C1 segment of cervical spinal cord (tissue), 14 donors: ENCODE results near the gene FMNL3.
"Not testable (repeated sequence)": the region's sequence is repeated elsewhere in the genome, so short reads cannot be mapped to it uniquely, and the experiment has no call there.

Experiments
- DNase-seq, 14 donors: peaks; one replicate each; lab custom pipeline; 2025; lab: John Stamatoyannopoulos, UW

The FMNL3 gene

GRCh38 chr12:49707128-49707811 lies at the start of gene FMNL3:
FMNL3 (minus strand) TSS chr12:49707405; CDS start chr12:49707180, 225 bp downstream.
- DNase-seq = peak; percentile 49 to 97 (median 94)

DNA sequence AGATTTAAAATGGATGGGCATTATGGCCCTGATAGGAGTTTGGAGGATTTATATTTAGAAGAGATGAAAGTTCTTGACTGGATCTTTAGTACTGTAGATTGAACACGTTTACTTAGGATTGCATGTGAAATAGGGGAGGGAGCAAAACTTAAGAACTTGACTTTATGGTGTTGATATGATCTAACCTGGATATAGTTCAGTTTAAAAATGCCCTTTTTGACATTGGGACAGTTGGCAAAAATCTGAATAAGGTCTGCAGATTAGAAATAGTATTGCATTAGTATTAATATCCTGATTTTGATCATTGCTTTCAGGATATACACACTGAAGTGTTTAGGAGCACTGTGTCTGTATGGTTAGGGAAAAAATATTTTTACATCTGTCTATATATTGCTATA lies 43.8 kb upstream of the FMNL3 start:
- DNase-seq = no peak

DNA sequence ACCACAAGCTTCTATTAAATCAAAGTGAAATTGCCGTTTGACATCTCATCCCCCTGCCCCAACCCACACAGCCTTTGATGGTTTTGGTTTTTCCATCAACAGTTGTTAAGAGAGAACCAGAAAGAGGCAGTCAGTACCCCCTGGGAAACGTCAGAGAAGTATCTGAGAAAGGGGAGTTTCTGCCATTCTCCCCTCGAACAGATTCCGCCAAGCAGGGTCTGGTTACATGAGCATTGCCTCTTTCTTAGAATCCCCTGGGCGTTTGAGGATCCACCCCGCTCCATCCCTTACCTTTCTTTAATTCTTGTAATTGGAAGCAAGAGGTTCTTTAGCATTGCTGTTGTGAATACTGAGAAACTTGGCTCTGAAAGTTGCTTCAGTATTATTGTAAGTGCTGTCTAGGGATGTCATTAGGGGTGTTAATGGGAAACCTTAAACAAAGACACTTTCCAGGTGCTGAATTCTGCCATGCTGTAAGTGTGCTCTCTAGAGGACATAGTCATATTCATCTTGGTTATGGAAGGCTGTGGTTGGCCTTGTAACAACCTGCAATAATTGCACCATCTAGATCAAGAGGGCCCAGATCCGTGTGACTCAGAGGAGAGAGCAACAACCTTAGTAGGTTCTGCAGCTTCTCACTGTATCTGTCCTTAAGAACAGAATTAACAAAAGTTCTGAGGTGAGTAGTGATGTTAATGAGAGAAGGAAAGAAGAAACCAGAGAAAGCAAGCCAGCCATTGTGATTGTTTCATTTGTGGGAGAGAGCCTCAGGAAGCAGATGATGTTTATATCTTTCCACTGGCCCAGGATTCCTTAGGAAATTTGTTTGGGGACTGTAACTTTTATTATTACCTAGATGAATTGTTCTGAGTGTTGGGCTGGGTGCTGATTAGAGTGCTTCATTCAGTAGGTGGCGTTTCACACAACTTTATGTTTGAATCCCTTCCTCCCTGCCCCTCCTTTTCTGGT lies 43.1 kb upstream of the FMNL3 start:
- no peak for DNase-seq

DNA sequence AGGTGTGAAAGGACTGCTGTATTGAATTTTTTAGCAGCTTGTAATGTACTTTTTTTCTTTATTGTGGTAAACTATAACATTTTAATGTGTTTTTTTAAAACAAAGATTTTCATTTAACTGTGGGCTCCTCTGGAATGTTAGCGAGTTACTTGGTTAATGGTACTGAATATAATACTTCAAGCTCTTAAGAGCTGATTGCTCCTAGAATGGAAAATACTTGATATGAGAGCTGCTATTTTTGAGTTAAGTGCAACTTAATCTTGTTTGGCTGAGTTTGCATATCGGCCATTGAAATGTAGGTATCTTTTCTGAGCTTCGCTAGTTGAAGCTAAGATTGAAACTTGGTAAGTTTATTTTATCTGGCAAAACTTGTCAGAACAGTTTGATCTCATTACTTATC lies 41.6 kb upstream of the FMNL3 start:
- no peak for DNase-seq

GRCh38 chr12:49748306-49748705 lies 41.1 kb upstream of the FMNL3 start:
- DNase-seq = no peak

GRCh38 chr12:49744363-49744885 lies 37.2 kb upstream of the FMNL3 start:
- DNase-seq = no peak

DNA sequence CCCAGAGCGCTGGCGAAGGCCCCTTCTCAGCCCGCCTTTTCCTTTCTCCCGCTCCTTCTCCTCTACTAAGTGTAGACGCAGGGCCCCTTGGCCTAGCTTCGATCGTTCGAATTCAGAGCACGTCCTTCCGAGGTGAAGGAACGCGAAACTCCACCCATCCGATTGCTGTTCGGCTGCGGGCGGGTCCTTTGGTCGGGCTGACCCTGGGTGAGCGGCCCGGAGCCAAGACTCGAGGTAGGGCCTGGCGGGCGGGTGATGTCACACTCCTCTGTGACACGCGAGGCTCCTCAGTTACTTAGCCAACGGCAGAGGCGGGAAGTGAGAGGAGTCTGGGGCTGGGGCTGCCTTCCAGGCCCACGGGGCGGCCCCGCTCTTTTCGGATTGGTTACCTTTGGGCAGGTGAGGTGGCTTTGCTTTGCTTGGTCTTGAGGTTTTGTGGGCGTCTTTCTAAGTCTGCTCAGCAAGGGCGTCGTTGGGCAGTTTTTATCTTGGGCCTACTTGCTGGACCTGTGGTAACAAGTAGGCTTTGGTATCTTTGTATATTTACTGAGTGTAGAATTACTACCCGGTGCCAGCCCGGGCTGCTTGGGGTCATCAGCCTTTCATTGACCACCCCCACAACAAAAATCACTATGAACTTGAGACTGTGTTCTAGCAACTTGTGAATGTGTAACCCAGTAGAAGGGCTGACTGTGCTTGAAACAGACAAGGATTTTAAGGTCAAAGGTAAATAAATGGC lies 34.8 kb upstream of the FMNL3 start:
- peak in 9 of 14 donors; percentile 39 to 89 (median 78) for DNase-seq

- peak; percentile 86 to 100 (median 98) for DNase-seq
These were observed 34.0 kb upstream of the FMNL3 start, which contains the start of gene TMBIM6 for GRCh38 chr12:49740930-49741881. TMBIM6 (plus strand) TSS chr12:49741557; CDS start chr12:49752494, 10,937 bp downstream.

DNA sequence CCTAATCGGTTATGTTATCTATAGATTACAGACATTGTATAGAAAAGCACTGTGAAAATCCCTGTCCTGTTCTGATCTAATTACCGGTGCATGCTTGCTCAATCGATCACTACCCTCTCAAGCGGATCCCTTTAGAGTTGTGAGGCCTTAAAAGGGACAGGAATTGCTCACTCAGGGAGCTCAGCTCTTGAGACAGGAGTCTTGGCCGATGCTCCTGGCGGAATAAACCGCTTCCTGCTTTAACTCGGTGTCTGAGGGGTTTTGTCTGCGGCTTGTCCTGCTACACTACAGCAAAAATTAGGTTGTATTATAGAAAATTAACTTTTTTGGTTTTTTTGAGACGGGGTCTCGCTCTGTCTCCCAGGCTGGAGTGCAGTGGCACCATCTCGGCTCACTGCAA lies 33.1 kb upstream of the FMNL3 start:
- not testable (repeated sequence) for DNase-seq

DNA sequence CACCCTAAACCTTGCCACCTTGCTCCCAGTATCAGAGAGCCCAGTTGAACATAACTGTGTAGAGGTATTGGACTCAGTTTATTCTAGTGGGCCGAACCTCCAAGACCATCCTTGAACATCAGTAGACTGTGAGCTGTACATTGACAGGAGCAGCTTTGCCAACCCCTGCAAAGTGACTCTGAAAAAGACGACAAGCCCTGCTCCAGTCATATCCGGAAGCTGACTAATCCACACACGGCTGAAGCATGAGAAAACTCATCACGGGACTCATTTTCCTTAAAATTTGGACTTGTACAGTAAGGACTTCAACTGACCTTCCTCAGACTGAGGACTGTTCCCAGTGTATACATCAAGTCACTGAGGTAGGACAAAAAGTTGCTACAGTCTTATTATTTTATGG lies 31.5 kb upstream of the FMNL3 start:
- not testable (repeated sequence) for DNase-seq

GRCh38 chr12:49734900-49735299 lies 27.7 kb upstream of the FMNL3 start:
- DNase-seq = not testable (repeated sequence)

GRCh38 chr12:49733219-49734017 lies 26.2 kb upstream of the FMNL3 start:
- no peak for DNase-seq

- no peak for DNase-seq
These were observed 23.4 kb upstream of the FMNL3 start for GRCh38 chr12:49730568-49731101.

DNA sequence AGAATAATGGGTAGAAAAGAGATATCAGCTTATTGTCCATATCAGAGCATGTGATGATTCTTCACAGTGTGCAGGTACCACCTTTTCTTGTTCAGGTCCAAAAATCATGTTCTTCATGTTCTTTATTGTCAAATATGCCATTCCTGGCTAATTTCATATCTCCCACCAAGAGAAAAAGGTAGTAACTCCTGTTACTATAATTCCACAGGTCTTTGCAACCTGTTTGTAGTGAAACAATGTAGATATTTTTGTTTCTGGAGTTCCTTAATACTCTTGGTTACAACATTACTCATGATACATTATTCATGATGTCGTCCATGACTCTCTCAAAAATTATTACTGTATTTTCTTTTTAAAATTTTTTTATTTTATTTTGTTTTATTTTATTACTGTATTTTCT lies 22.8 kb upstream of the FMNL3 start:
- no peak for DNase-seq

- DNase-seq = no peak
These were observed 21.2 kb upstream of the FMNL3 start for GRCh38 chr12:49728446-49728845.

DNA sequence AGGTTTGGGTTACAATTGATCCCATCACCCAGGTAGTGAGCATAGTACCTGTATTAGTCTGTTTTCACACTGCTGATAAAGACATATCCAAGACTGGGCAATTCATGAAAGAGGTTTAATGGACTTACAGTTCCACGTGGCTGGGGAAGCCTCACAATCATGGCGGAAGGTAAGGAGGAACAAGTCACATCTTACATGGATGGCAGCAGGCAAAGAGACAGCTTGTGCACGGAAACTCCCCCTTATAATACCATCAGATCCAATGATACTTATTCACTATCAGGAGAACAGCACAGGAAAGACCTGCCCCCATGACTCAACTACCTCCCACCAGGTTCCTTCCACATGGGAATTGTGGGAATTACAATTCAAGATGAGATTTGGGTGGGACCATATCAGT lies 14.2 kb upstream of the FMNL3 start:
- not testable (repeated sequence) for DNase-seq

GRCh38 chr12:49720214-49720613 lies 13.0 kb upstream of the FMNL3 start:
- DNase-seq = no peak

DNA sequence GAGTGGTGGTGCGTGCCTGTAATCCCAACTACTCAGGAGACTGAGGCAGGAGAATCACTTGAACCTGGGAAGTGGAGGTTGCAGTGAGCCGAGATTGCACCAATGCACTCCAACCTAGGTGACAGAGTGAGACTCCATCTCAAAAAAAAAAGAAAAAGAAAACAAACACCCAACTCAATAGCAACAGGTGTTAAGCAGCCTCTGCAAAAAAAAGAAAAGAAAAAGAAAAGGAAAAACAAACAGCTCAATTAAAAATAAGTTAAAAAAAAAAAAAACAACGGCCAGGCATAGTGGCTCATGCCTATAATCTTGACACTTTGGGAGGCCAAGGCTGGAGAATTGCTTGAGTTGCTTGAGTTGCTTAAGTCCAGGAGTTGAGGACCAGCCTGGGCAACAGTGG lies 10.6 kb upstream of the FMNL3 start:
- not testable (repeated sequence) for DNase-seq

DNA sequence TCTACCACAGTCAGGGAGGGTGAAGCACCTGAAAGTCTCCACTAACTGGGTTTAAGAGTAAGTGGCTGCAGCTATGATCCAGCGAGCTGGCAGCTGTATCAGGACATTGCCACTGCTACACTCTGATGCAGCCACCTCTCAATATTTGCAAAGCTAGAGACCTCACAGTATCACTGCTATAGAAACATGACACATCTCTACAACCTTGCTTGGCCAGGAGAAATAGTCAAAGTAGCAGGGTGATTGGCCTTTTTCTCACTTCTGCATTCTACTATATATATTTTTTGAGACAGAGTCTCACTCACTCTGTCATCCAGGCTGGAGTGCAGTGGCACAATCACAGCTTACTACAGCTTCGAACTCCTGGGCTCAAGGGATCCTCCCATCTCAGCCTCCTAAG lies 9.3 kb upstream of the FMNL3 start:
- DNase-seq = no peak
